ENCODE results near the gene PKLR. TPM values are rescaled to one million over a fixed set of nuclear protein-coding genes. Genes with fewer than 3 reads are reported as not detected.

Gene PKLR
- total RNA-seq, 1 experiment from 2014 or later: 0.17 TPM

DNA sequence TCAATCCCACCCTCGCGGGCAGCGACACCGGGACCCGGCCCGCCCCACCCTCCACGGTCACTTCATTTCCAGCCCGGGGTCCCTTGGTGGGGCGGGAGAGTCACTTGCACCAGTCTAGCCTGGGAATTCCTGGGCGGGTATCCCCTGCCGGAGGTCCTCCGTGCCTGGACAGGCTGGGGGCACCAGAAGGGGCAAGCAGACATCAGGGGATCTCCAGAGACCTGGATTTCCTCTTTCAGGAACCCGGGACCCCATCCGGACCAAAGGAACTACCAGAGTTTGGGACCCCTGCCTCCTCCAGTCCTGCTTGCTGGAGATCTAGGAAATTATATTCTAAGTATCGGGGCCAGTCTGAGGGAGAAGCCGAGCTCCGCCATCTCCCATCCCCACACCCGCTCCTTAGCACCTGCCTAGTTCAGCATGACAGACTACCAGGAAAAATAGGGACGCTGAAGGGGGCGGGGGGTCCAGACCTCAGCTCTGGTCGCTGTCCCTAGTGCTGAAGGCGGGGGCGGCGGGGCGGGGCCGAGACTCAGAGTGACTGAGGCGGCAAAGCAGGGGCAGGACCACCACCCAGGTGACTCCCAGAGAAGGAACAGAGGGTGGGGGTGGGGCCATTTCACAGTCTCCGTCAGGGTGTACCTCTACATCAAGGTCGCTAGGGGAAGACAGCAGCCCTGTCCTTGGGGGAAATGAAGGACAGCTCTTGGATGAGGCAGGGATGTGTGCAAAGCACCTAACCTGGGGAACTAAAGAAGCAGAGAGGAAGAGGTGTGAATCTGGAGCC lies 23.1 kb downstream of the PKLR start (continued):
- no peak for TF ChIP-seq YY1 (IDR thresholded peaks at IDR 0.05; ENCODE audit: extremely low read depth, insufficient replicate concordance, low read depth, low read length)
- TF ChIP-seq JUND (IDR thresholded peaks at IDR 0.05): no peak
- TF ChIP-seq FOSL1 (IDR thresholded peaks at IDR 0.05; ENCODE audit: low read depth): no peak
- peak; percentile 95 for TF ChIP-seq EGR1 (IDR thresholded peaks at IDR 0.05; ENCODE audit: low read depth)
- no peak for TF ChIP-seq CEBPB (IDR thresholded peaks at IDR 0.05; ENCODE audit: low read depth)

DNA sequence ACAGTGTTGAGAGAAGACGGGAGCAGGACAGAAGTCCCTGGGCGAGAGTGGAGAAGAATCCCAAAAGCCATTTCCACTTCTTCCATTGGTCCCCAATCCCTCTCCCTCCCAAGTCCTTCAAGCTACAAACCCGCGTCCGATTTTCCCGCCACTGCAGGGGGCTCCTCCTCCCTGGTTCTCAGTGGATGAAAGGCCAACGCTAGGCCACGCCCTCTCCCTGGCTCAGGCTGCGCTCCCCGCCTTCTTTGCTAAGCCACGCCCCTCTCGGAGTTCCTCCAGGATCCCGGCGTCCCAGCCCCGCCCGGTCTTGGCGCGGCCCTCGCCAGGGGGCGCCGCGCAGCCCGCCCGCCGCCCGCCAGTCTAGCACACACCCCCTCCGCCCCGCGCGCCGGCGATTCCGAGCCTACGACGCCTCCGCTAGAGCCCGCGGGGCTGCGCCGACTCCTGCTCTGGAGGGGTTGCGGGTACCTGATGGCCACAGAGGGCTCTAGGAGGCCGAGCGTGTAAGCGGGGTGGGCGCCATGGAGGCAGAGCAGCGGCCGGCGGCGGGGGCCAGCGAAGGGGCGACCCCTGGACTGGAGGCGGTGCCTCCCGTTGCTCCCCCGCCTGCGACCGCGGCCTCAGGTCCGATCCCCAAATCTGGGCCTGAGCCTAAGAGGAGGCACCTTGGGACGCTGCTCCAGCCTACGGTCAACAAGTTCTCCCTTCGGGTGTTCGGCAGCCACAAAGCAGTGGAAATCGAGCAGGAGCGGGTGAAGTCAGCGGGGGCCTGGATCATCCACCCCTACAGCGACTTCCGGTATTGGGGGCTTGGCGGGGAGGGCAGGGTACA lies 24.0 kb downstream of the PKLR start, which contains the start of gene HCN3:
Gene HCN3, plus strand, starts transcription at position 394 of the 832 bp plus-strand sequence. Its CDS starts 128 bp downstream, at position 522.
- H3K9me3 ChIP-seq (ENCODE audit: control insufficient read depth in 1 of 2, insufficient read depth in 1 of 2, low read depth in 1 of 2, low read length in 2 of 2): no peaks in the 10 kb centered on the region
- peak; percentile 94 for DNase-seq (ENCODE audit: low read depth, low spot score)
- H4K20me1 ChIP-seq (ENCODE audit: insufficient read depth): no peaks in the 10 kb centered on the region
- no peaks in the 10 kb centered on the region for H3K36me3 ChIP-seq (ENCODE audit: control insufficient read depth in 1 of 2, insufficient read depth in 2 of 2, low read length in 2 of 2)
- no peaks in the 10 kb centered on the region for H3K27me3 ChIP-seq (ENCODE audit: insufficient read depth, low read length)
- TSS peak; percentile 42 for BruUV-seq (replicated peaks)
- peak; percentile 71 for ATAC-seq
- intact Hi-C loops (cut with micrococcal nuclease): loop anchor here (1.0 to 5.0 kb wide), 2 partner anchors 46 to 225 kb away; no protein-coding TSS in a partner anchor
- POLR2A ChIA-PET: interaction anchor here (1.0 kb wide), 1 partner anchor 30 kb away, joined by 5 read pairs; no protein-coding TSS in a partner anchor
- peak within 1 kb of the TSS; percentile 76 to 85 for H3K4me3 ChIP-seq (replicated peaks in 1 of 2; ENCODE audit: low read depth in 1 of 2, low read length in 2 of 2)
- CTCF ChIA-PET: interaction anchor here (0.6 to 1.1 kb wide), 7 partner anchors 25 to 991 kb away, joined by 3 to 6 read pairs (median 4); no protein-coding TSS in a partner anchor
- H3K27ac ChIP-seq (ENCODE audit: low read depth, low read length): peak within 1 kb of the TSS; percentile 63
- H3K79me2 ChIP-seq (ENCODE audit: insufficient read depth, low read length): peaks cover 13% of the 10 kb centered on the region
- peak within 1 kb of the TSS; percentile 65 for H2AFZ ChIP-seq (ENCODE audit: low read depth, low read length, poor library complexity, severe bottlenecking)
- H3K9ac ChIP-seq (ENCODE audit: low read length): peak within 1 kb of the TSS; percentile 67
- H3K4me2 ChIP-seq (ENCODE audit: low read length): peak within 1 kb of the TSS; percentile 100
- RAD21 ChIA-PET (ENCODE audit: low non-redundant PET in 1 of 2, low total read pairs in 2 of 2, uncharacterized antibody in 2 of 2, unreplicated experiment in 2 of 2): interaction anchor here in 1 of 2 experiments (0.6 to 0.8 kb wide), 3 partner anchors 9 to 360 kb away, joined by 3 to 8 read pairs (median 4); partner anchors contain the start of gene FDPS
- peaks cover 10 to 33% of the 10 kb centered on the region in 2 experiments for H3K4me1 ChIP-seq (ENCODE audit: control insufficient read depth in 1 of 2, insufficient read depth in 2 of 2, low read length in 2 of 2)
- H3K9me2 ChIP-seq (ENCODE audit: insufficient read depth): no peaks in the 10 kb centered on the region
- TF ChIP-seq SIN3A (IDR thresholded peaks at IDR 0.05; ENCODE audit: low read depth) (0 out of 2 replicates have a peak, but pooled peaks have one; percentile 18), RAD21 (IDR thresholded peaks at IDR 0.05; ENCODE audit: low read depth) (no peak; the same call in 1 of the 2 replicates), EZH2 (IDR thresholded peaks at IDR 0.05) (no peak), EZH2phosphoT487 (IDR thresholded peaks at IDR 0.05; ENCODE audit: borderline replicate concordance) (no peak), YY1 (IDR thresholded peaks at IDR 0.05; ENCODE audit: extremely low read depth, insufficient replicate concordance, low read depth, low read length) (no peak), ZNF274 (IDR thresholded peaks at IDR 0.05; ENCODE audit: low read depth, low read length) (no peak), CBX3 (IDR thresholded peaks at IDR 0.05; ENCODE audit: low read depth) (peak; percentile 62; the same call in 1 of the 2 replicates), SP1 (IDR thresholded peaks at IDR 0.05; ENCODE audit: low read depth) (peak; percentile 56; the same call in 1 of the 2 replicates), EGR1 (IDR thresholded peaks at IDR 0.05; ENCODE audit: low read depth) (0 out of 2 replicates have a peak, but pooled peaks have one; percentile 40), SRF (IDR thresholded peaks at IDR 0.05; ENCODE audit: low read depth) (no peak), ELF1 (IDR thresholded peaks at IDR 0.05; ENCODE audit: borderline replicate concordance, low read depth) (no peak)
- TF ChIP-seq, protein P1, sequence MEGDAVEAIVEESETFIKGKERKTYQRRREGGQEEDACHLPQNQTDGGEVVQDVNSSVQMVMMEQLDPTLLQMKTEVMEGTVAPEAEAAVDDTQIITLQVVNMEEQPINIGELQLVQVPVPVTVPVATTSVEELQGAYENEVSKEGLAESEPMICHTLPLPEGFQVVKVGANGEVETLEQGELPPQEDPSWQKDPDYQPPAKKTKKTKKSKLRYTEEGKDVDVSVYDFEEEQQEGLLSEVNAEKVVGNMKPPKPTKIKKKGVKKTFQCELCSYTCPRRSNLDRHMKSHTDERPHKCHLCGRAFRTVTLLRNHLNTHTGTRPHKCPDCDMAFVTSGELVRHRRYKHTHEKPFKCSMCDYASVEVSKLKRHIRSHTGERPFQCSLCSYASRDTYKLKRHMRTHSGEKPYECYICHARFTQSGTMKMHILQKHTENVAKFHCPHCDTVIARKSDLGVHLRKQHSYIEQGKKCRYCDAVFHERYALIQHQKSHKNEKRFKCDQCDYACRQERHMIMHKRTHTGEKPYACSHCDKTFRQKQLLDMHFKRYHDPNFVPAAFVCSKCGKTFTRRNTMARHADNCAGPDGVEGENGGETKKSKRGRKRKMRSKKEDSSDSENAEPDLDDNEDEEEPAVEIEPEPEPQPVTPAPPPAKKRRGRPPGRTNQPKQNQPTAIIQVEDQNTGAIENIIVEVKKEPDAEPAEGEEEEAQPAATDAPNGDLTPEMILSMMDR (IDR thresholded peaks at IDR 0.05 in 2 of 3, conservative IDR thresholded peaks at IDR 0.05 in 1 of 3; ENCODE audit: borderline replicate concordance in 1 of 3, insufficient read depth in 1 of 3, low read depth in 2 of 3, low read length in 2 of 3): peak; percentile 27 to 60 (median 46); a peak in 5 of 6 replicates
- TF ChIP-seq, protein P2, sequence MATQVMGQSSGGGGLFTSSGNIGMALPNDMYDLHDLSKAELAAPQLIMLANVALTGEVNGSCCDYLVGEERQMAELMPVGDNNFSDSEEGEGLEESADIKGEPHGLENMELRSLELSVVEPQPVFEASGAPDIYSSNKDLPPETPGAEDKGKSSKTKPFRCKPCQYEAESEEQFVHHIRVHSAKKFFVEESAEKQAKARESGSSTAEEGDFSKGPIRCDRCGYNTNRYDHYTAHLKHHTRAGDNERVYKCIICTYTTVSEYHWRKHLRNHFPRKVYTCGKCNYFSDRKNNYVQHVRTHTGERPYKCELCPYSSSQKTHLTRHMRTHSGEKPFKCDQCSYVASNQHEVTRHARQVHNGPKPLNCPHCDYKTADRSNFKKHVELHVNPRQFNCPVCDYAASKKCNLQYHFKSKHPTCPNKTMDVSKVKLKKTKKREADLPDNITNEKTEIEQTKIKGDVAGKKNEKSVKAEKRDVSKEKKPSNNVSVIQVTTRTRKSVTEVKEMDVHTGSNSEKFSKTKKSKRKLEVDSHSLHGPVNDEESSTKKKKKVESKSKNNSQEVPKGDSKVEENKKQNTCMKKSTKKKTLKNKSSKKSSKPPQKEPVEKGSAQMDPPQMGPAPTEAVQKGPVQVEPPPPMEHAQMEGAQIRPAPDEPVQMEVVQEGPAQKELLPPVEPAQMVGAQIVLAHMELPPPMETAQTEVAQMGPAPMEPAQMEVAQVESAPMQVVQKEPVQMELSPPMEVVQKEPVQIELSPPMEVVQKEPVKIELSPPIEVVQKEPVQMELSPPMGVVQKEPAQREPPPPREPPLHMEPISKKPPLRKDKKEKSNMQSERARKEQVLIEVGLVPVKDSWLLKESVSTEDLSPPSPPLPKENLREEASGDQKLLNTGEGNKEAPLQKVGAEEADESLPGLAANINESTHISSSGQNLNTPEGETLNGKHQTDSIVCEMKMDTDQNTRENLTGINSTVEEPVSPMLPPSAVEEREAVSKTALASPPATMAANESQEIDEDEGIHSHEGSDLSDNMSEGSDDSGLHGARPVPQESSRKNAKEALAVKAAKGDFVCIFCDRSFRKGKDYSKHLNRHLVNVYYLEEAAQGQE (IDR thresholded peaks at IDR 0.05; ENCODE audit: low read depth): no peak
- TF ChIP-seq, protein P3, sequence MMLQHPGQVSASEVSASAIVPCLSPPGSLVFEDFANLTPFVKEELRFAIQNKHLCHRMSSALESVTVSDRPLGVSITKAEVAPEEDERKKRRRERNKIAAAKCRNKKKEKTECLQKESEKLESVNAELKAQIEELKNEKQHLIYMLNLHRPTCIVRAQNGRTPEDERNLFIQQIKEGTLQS (IDR thresholded peaks at IDR 0.05): no peak
